ENCODE results near the gene COPS8.

The COPS8 gene

GRCh38 chr2:237073552-237073951 is 12.1 kb upstream of the COPS8 start:
- Histone ChIP-seq H3K4me1 (ENCODE audit: insufficient read depth, low read length, severe bottlenecking) (no peaks in the 10 kb centered on the region), H3K27me3 (ENCODE audit: insufficient read depth, low read length) (no peaks in the 10 kb centered on the region), H2AFZ (ENCODE audit: low read length) (no peak overlapping the region), H3K36me3 (ENCODE audit: insufficient read depth, low read length) (no peaks in the 10 kb centered on the region; the same call in 1 of the 2 replicates), H3K4me3 (ENCODE audit: low read depth, low read length, poor library complexity, severe bottlenecking) (no peak overlapping the region), H3K79me2 (ENCODE audit: insufficient read depth, low read length) (no peaks in the 10 kb centered on the region), H3K9me2 (ENCODE audit: low read depth, low read length) (no peaks in the 10 kb centered on the region), H4K20me1 (ENCODE audit: insufficient read depth, low read length) (no peaks in the 10 kb centered on the region), H3K9ac (ENCODE audit: low read length) (no peak overlapping the region), H3K27ac (ENCODE audit: low read depth, low read length, poor library complexity, severe bottlenecking) (no peak overlapping the region), H3K9me3 (ENCODE audit: low read length) (0 out of 2 replicates have a peak, but pooled peaks cover 3% of the 10 kb centered on the region), H3K4me2 (ENCODE audit: low read length) (no peak overlapping the region), H3F3A (ENCODE audit: insufficient read depth, low read length) (no peaks in the 10 kb centered on the region)
- TF ChIP-seq CTCF (IDR thresholded peaks at IDR 0.05; ENCODE audit: low read length), result no peak

- Histone ChIP-seq H3K4me1 (ENCODE audit: insufficient read depth, low read length, severe bottlenecking) (no peaks in the 10 kb centered on the region), H4K20me1 (ENCODE audit: insufficient read depth, low read length) (no peaks in the 10 kb centered on the region), H3K4me2 (ENCODE audit: low read length) (no peak overlapping the region), H2AFZ (ENCODE audit: low read length) (no peak overlapping the region), H3F3A (ENCODE audit: insufficient read depth, low read length) (no peaks in the 10 kb centered on the region), H3K27ac (ENCODE audit: low read depth, low read length, poor library complexity, severe bottlenecking) (no peak overlapping the region), H3K9me2 (ENCODE audit: low read depth, low read length) (no peaks in the 10 kb centered on the region), H3K9me3 (ENCODE audit: low read length) (0 out of 2 replicates have a peak, but pooled peaks cover 3% of the 10 kb centered on the region), H3K36me3 (ENCODE audit: insufficient read depth, low read length) (no peaks in the 10 kb centered on the region; the same call in 1 of the 2 replicates), H3K79me2 (ENCODE audit: insufficient read depth, low read length) (no peaks in the 10 kb centered on the region), H3K4me3 (ENCODE audit: low read depth, low read length, poor library complexity, severe bottlenecking) (no peak overlapping the region), H3K27me3 (ENCODE audit: insufficient read depth, low read length) (no peaks in the 10 kb centered on the region), H3K9ac (ENCODE audit: low read length) (no peak overlapping the region)
- TF ChIP-seq CTCF (IDR thresholded peaks at IDR 0.05; ENCODE audit: low read length), result no peak
- TF ChIP-seq EZH2 (IDR thresholded peaks at IDR 0.05; ENCODE audit: borderline replicate concordance, low read length), result no peak
Measured at GRCh38 chr2:237074211-237074993, 11.3 kb upstream of the COPS8 start.

- Histone ChIP-seq H3F3A (ENCODE audit: insufficient read depth, low read length) (no peaks in the 10 kb centered on the region), H3K79me2 (ENCODE audit: insufficient read depth, low read length) (no peaks in the 10 kb centered on the region), H3K36me3 (ENCODE audit: insufficient read depth, low read length) (no peaks in the 10 kb centered on the region; the same call in 1 of the 2 replicates), H4K20me1 (ENCODE audit: insufficient read depth, low read length) (no peaks in the 10 kb centered on the region), H3K9ac (ENCODE audit: low read length) (no peak overlapping the region), H3K4me2 (ENCODE audit: low read length) (no peak overlapping the region), H3K4me1 (ENCODE audit: insufficient read depth, low read length, severe bottlenecking) (no peaks in the 10 kb centered on the region), H3K27ac (ENCODE audit: low read depth, low read length, poor library complexity, severe bottlenecking) (no peak overlapping the region), H2AFZ (ENCODE audit: low read length) (no peak overlapping the region), H3K4me3 (ENCODE audit: low read depth, low read length, poor library complexity, severe bottlenecking) (no peak overlapping the region), H3K9me2 (ENCODE audit: low read depth, low read length) (no peaks in the 10 kb centered on the region), H3K9me3 (ENCODE audit: low read length) (0 out of 2 replicates have a peak, but pooled peaks cover 6% of the 10 kb centered on the region), H3K27me3 (ENCODE audit: insufficient read depth, low read length) (no peaks in the 10 kb centered on the region)
- no peak for TF ChIP-seq EZH2 (IDR thresholded peaks at IDR 0.05; ENCODE audit: borderline replicate concordance, low read length)
- TF ChIP-seq CTCF (IDR thresholded peaks at IDR 0.05; ENCODE audit: low read length), result no peak
Measured at GRCh38 chr2:237075749-237076599, 9.7 kb upstream of the COPS8 start.
